ENCODE data around the gene MYBPC2. TPM values are rescaled to one million over a fixed set of nuclear protein-coding genes. Genes with fewer than 3 reads are reported as not detected.

Gene MYBPC2
- total RNA-seq, 4 donors from 2014 or later = 0.13 TPM; not detected in 3

- Histone ChIP-seq H3K36me3 (no peaks in the 10 kb centered on the region), H3K4me3 (replicated peaks in 1 of 3) (no peak within 1 kb of the TSS), H3K9me3 (no peaks in the 10 kb centered on the region), H3K27me3 (no peaks in the 10 kb centered on the region), H3K4me1 (peaks cover 6 to 10% of the 10 kb centered on the region in 2 donors), H3K27ac (no peak within 1 kb of the TSS)
- no peak for DNase-seq
- intact Hi-C loops (cut with DNase I) = loop anchor here (5.0 kb wide), 1 partner anchor 37 kb away; the partner anchor contains the start of genes EMC10 and GARIN5A
- 45 to 46% methylated on average over 18 to 22 of the region's 22 CpGs for WGBS, 2 donors
- no peak for TF ChIP-seq CTCF (IDR thresholded peaks at IDR 0.05)
- no peak for TF ChIP-seq POLR2A (IDR thresholded peaks at IDR 0.05)
Measured at GRCh38 chr19:50513746-50514345, 81.2 kb downstream of the MYBPC2 start, which contains the start of gene ASPDH. TSS of gene ASPDH (minus strand) at chr19:50513913. CDS start at chr19:50513823, 90 bp downstream.

GRCh38 chr19:50514346-50515167 is 81.9 kb downstream of the MYBPC2 start:
- intact Hi-C loops (cut with DNase I) = loop anchor here (5.0 kb wide), 1 partner anchor 37 kb away; the partner anchor contains the start of genes EMC10 and GARIN5A
- DNase-seq = no peak
- no peak overlapping the region for H3K4me3 ChIP-seq (replicated peaks in 1 of 3)
- 46 to 57% methylated on average over 32 to 34 of the region's 38 CpGs for WGBS, 2 donors
- H3K9me3 ChIP-seq = no peaks in the 10 kb centered on the region
- H3K36me3 ChIP-seq = no peaks in the 10 kb centered on the region
- TF ChIP-seq POLR2A (IDR thresholded peaks at IDR 0.05) (no peak), CTCF (IDR thresholded peaks at IDR 0.05) (no peak)
- H3K27ac ChIP-seq = no peak overlapping the region
- peaks cover 6 to 10% of the 10 kb centered on the region in 2 donors for H3K4me1 ChIP-seq
- H3K27me3 ChIP-seq = no peaks in the 10 kb centered on the region

GRCh38 chr19:50515168-50515561 is 82.5 kb downstream of the MYBPC2 start:
- TF ChIP-seq POLR2A (IDR thresholded peaks at IDR 0.05) (no peak), CTCF (IDR thresholded peaks at IDR 0.05) (no peak)
- no peak overlapping the region for H3K4me3 ChIP-seq (replicated peaks in 1 of 3)
- 51 to 83% methylated on average over 6 to 7 of the region's 11 CpGs for WGBS, 2 donors
- peaks cover 4 to 8% of the 10 kb centered on the region in 2 donors for H3K4me1 ChIP-seq
- no peaks in the 10 kb centered on the region for H3K9me3 ChIP-seq
- intact Hi-C loops (cut with DNase I) = no loop called here
- no peak overlapping the region for H3K27ac ChIP-seq
- H3K27me3 ChIP-seq = no peaks in the 10 kb centered on the region
- no peaks in the 10 kb centered on the region for H3K36me3 ChIP-seq
- no peak for DNase-seq

Other genes with a start within 250 kb of the MYBPC2 start
- 100 to 1,000 TPM; 130 to 361 (median 183) TPM for gene MYH14, start 229.3 kb upstream of the MYBPC2 start, total RNA-seq
- 10 to 100 TPM in 3 of 4 donors, 1 to 10 TPM in 1; 5.9 to 32.8 (median 17.2) TPM for gene KCNC3, start 103.5 kb upstream of the MYBPC2 start, total RNA-seq
- gene NAPSA, start 67.3 kb upstream of the MYBPC2 start, total RNA-seq = 1 to 10 TPM in 2 of 4 donors, under 1 TPM in 2; 0.46 to 3.4 (median 1.5) TPM
- gene NR1H2, start 56.4 kb upstream of the MYBPC2 start, total RNA-seq = 100 to 1,000 TPM in 2 of 4 donors, 10 to 100 TPM in 2; 76.4 to 114 (median 100) TPM
- gene POLD1, start 48.5 kb upstream of the MYBPC2 start, total RNA-seq = 10 to 100 TPM; 12.9 to 27.5 (median 19.0) TPM
- not detected for gene SPIB, start 14.0 kb upstream of the MYBPC2 start, total RNA-seq
- 100 to 1,000 TPM; 139 to 250 (median 214) TPM for gene EMC10, start 43.6 kb downstream of the MYBPC2 start, total RNA-seq
- gene GARIN5A, start 44.0 kb downstream of the MYBPC2 start, total RNA-seq = 1 to 10 TPM; 1.4 to 8.1 (median 5.0) TPM
- 10 to 100 TPM; 23.9 to 49.5 (median 41.3) TPM for gene JOSD2, start 78.3 kb downstream of the MYBPC2 start, total RNA-seq
- gene ASPDH, start 81.0 kb downstream of the MYBPC2 start, total RNA-seq = not detected
- gene LRRC4B, start 135.5 kb downstream of the MYBPC2 start, total RNA-seq = 1 to 10 TPM in 3 of 4 donors, under 1 TPM in 1; 0.59 to 3.0 (median 1.6) TPM
- gene SYT3, start 207.0 kb downstream of the MYBPC2 start, total RNA-seq = 1 to 10 TPM in 2 of 4 donors, under 1 TPM in 1, not detected in 1; 0.67 to 1.4 (median 1.3) TPM
- gene C19orf81, start 216.6 kb downstream of the MYBPC2 start, total RNA-seq = 1 to 10 TPM in 1 of 4 donors, not detected in 3; 1.7 TPM

All from thyroid gland (tissue), 4 donors.